Measurements from ENCODE around the gene CDCA8.

DNA sequence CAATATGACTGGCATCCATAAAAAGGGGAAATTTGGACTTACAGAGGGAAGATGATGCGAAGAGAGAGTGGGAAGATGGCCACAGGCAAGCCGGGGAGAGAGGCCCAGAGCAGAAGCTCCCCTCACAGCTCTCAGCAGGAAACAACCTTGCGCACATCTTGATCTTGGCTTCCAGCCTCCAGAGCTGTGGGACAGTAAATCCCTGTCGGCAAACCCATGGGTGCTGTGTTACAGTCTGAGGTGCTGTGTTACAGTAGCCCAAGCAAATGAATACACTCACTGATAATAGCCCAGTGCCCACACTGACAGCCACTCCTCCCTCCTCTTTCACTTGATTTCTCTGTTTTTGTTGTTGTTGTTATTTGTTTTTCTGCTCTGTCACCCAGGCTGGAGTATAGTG lies 22.4 kb downstream of the CDCA8 start:
- TF ChIP-seq CTCF (IDR thresholded peaks at IDR 0.05) (no peak), POLR2A (IDR thresholded peaks at IDR 0.05) (no peak)

All from stomach (tissue), 4 donors.